Smooth muscle cell (in vitro differentiated cells): ENCODE results near the gene KITLG. TPM values are rescaled to one million over a fixed set of nuclear protein-coding genes. Genes with fewer than 3 reads are reported as not detected.

Experiments
- DNase-seq: peaks from one replicate; lab custom pipeline; 2025; ENCODE audit not compliant: unreplicated experiment; lab: John Stamatoyannopoulos, UW
- H2AFZ ChIP-seq: fragments of 200-600 bp; sonication (generic); 2 replicates; pipeline ENCODE4 v1.6.0; 2016; ENCODE audit warnings: antibody characterized with exemption, low read depth, mild to moderate bottlenecking
- H3F3A ChIP-seq: fragments of 200-600 bp; sonication (generic); 2 replicates; pipeline ENCODE4 v1.6.0; 2017; ENCODE audit warnings: antibody characterized with exemption, low read depth
- H3K27ac ChIP-seq: fragments of 200-600 bp; sonication (generic); 2 replicates; pipeline ENCODE4 v1.5.1; 2016; ENCODE audit warnings: low read depth, mild to moderate bottlenecking
- H3K27me3 ChIP-seq: fragments of 200-600 bp; sonication (generic); 2 replicates; pipeline ENCODE4 v1.6.1; 2016; ENCODE audit warnings: low read depth, mild to moderate bottlenecking
- H3K36me3 ChIP-seq: fragments of 200-600 bp; sonication (generic); 2 replicates; pipeline ENCODE4 v1.5.1; 2016; ENCODE audit warnings: low read depth
- H3K4me1 ChIP-seq: fragments of 200-600 bp; sonication (generic); 2 replicates; pipeline ENCODE4 v1.5.1; 2016; ENCODE audit warnings: low read depth
- H3K4me2 ChIP-seq: fragments of 200-600 bp; sonication (generic); 2 replicates; pipeline ENCODE4 v1.6.0; 2016; ENCODE audit warnings: mild to moderate bottlenecking
- H3K4me3 ChIP-seq: fragments of 200-600 bp; sonication (generic); 2 replicates; pipeline ENCODE4 v1.5.1; 2016; ENCODE audit warnings: mild to moderate bottlenecking
- H3K79me2 ChIP-seq: fragments of 200-600 bp; sonication (generic); 2 replicates; pipeline ENCODE4 v1.6.0; 2016; ENCODE audit warnings: low read depth, mild to moderate bottlenecking
- H3K9ac ChIP-seq: fragments of 200-600 bp; sonication (generic); 2 replicates; pipeline ENCODE4 v1.6.0; 2016; ENCODE audit warnings: low read depth
- H3K9me3 ChIP-seq: fragments of 200-600 bp; sonication (generic); replicated peaks from 2 replicates; pipeline ENCODE4 v1.5.1; 2016; ENCODE audit warnings: low read depth
- H4K20me1 ChIP-seq: fragments of 200-600 bp; sonication (generic); 2 replicates; pipeline ENCODE4 v1.6.0; 2016; ENCODE audit warnings: low read depth
- WGBS: methylation state at CpG from one replicate; pipeline ENCODE4 v1.1.7; 2016; ENCODE audit warnings: low lambda C conversion rate; 5-methylcytosine and 5-hydroxymethylcytosine counted together
- polyA plus RNA-seq: library from polyadenylated mRNA; unstranded; fragments of >200 nt; fragmentation: Nextera tagmentation; extraction: Ambion mirVana; gene quantifications from 2 replicates; pipeline ENCODE4 v1.2.1, GENCODE V29; 2016
- small RNA-seq: library from RNA; depleted of rRNA; stranded (forward); fragments of <200 nt; gene quantifications from one replicate; pipeline ENCODE3, GENCODE V24; 2014
- total RNA-seq: library from RNA; depleted of rRNA; stranded (reverse); fragments of >200 nt; gene quantifications from 2 replicates; pipeline ENCODE4 v1.2.3, GENCODE V29; 2014
- TF ChIP-seq, protein P1 (sequence below): fragments of 200-600 bp; sonication (generic); IDR thresholded peaks from 2 replicates; pipeline ENCODE4 v1.5.1; 2017; ENCODE audit warnings: borderline replicate concordance, mild to moderate bottlenecking, antibody characterized with exemption; ENCODE audit not compliant: insufficient read depth, poor library complexity, severe bottlenecking

KITLG gene
- total and polyA plus RNA-seq, 2 experiments from 2014 or later: 2.1 to 8.0 TPM

DNA sequence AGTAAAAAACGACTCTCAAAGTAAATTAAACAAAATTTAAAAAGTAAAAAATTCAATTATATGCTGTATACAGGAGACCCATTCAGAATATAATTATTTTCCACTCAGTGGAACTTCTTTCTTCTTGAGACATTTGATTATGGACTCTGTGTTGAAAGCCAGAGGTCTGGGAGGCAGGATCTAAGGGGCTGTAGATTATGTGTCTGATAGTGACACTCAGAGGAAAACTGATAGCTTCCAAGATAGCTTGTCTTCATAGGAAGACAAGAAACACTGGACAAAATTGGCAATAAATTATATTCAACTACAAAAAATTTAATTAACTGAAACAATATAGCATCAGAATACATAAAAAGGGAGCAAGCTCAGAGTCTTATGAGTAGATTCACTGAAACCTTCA is 135.8 kb downstream of the KITLG start:
- H4K20me1 ChIP-seq: no peaks in the 10 kb centered on the region
- H3K36me3 ChIP-seq: no peaks in the 10 kb centered on the region
- H3K27me3 ChIP-seq: no peaks in the 10 kb centered on the region
- H3F3A ChIP-seq: no peaks in the 10 kb centered on the region
- H3K4me3 ChIP-seq: no peak overlapping the region
- no peaks in the 10 kb centered on the region for H3K79me2 ChIP-seq
- TF ChIP-seq, protein P1, sequence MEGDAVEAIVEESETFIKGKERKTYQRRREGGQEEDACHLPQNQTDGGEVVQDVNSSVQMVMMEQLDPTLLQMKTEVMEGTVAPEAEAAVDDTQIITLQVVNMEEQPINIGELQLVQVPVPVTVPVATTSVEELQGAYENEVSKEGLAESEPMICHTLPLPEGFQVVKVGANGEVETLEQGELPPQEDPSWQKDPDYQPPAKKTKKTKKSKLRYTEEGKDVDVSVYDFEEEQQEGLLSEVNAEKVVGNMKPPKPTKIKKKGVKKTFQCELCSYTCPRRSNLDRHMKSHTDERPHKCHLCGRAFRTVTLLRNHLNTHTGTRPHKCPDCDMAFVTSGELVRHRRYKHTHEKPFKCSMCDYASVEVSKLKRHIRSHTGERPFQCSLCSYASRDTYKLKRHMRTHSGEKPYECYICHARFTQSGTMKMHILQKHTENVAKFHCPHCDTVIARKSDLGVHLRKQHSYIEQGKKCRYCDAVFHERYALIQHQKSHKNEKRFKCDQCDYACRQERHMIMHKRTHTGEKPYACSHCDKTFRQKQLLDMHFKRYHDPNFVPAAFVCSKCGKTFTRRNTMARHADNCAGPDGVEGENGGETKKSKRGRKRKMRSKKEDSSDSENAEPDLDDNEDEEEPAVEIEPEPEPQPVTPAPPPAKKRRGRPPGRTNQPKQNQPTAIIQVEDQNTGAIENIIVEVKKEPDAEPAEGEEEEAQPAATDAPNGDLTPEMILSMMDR: no peak
- no peak overlapping the region for H3K9ac ChIP-seq
- H3K4me1 ChIP-seq: no peaks in the 10 kb centered on the region
- H3K27ac ChIP-seq: no peak overlapping the region
- H3K4me2 ChIP-seq: no peak overlapping the region
- no peak for DNase-seq
- H3K9me3 ChIP-seq: no peaks in the 10 kb centered on the region
- 71% methylated on average over 1 of the region's 1 CpG for WGBS
- H2AFZ ChIP-seq: no peak overlapping the region

Small RNAs within 50 kb of the gene (small RNA-seq; reads per million reads assigned to genes)
- gene RNU1-117P: not detected
